ENCODE results near the gene DRAXIN.

DRAXIN gene

DNA sequence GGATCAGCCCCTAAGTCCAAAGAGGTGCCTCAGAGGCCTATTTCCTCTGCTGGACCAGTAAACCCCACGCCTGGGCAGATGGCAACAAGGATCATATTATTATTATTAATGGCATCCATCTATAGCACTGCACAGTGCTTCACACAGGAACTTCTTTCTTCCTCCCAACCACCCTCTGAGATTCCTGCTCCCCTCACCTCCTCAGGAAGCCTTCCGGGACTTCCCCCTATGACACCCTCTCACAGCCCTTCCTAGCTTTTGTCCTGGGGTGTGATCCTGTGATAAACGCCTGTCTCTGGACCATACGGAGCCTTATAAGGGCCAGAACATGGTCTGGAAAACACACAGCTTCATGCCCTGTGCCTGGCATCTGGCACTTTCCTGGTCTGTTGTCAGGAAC, 40.5 kb upstream of the DRAXIN start:
- TF ChIP-seq, protein P1, sequence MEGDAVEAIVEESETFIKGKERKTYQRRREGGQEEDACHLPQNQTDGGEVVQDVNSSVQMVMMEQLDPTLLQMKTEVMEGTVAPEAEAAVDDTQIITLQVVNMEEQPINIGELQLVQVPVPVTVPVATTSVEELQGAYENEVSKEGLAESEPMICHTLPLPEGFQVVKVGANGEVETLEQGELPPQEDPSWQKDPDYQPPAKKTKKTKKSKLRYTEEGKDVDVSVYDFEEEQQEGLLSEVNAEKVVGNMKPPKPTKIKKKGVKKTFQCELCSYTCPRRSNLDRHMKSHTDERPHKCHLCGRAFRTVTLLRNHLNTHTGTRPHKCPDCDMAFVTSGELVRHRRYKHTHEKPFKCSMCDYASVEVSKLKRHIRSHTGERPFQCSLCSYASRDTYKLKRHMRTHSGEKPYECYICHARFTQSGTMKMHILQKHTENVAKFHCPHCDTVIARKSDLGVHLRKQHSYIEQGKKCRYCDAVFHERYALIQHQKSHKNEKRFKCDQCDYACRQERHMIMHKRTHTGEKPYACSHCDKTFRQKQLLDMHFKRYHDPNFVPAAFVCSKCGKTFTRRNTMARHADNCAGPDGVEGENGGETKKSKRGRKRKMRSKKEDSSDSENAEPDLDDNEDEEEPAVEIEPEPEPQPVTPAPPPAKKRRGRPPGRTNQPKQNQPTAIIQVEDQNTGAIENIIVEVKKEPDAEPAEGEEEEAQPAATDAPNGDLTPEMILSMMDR (IDR thresholded peaks at IDR 0.05; ENCODE audit: low read depth, low read length) = no peak
- DNase-seq (ENCODE audit: extremely low read depth, low read depth) = no peak

DNA sequence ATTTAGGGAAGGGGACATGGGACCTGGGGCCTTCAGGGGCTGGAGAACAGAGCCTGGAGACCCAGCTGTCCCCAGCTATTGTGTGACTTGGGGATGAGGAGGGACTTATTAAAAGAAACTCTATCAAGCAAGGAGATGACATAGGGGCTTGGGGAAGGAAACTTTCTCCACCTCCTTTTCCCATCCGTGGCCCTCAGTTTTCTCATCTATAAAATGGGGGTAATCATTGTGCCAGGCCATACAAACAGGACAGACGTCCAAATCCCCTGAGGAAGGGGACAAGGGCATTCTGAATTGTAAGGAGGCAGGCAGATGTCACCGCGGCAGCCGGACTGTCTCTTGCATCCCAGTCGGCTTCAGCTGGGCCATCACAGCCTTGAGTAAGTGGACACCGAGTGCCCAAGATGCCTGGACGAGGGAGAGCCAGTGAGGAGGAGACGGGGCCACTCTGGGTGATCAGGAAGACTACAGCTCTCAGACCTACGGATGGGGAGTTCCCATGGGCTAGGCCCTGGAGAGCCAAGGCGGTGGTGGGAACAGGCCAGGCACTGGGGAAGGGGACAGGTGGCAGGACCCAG, 39.2 kb upstream of the DRAXIN start:
- TF ChIP-seq, protein P1 (IDR thresholded peaks at IDR 0.05; ENCODE audit: low read depth, low read length) = no peak
- no peak for DNase-seq (ENCODE audit: extremely low read depth, low read depth)

DNA sequence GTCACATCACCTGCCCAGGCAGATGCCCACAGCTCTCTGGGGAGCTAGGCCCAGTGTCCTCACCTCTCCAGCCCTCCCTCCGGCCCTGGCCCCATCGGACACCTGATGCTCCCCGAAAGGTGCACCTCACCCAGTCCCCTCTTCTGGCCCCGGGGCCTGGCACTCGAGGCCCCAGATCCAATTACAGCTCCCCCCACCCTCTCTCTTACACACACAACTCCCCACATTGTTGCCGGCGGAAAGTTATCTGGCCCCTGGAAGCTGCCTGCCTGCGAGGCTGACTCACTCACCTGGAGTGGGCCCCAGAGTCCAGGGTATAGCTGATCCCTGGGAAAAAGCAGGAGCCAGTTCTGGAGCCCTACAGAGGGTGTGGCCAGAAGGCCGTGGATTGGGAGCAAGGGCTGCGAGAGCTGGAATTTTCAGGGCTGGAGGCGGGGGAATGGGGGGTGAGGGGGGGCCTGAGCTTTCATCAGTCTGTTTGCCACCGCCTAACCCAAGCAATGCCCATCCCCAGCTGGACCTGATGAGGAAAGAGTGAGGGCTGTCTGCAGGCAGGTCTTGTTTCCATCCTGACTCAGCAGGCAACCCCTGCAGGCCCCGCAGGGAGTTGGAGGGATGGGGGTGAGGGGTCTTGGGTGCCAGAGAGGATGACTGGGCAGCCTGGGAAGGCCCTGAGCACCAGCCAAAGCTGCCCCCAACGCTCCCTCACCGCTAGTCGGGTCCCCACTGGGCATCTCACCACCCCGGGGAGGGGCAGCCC, 38.2 kb upstream of the DRAXIN start:
- DNase-seq (ENCODE audit: extremely low read depth, low read depth) = no peak
- TF ChIP-seq, protein P1 (IDR thresholded peaks at IDR 0.05; ENCODE audit: low read depth, low read length) = no peak

DNA sequence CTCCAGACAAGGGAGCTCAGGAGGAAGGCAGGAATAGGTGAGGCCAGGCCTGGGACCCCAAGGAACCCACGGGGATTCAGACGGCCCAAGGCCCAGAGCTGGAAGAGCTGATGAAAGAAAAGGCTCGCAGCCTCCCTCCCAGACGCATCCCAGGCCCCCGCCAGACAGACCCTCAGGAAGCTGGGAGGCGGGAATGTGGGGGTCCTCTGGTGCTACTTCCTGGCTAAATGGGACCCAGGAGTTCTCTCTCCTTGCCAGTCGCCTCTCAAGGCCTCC, 37.7 kb upstream of the DRAXIN start:
- TF ChIP-seq, protein P1 (IDR thresholded peaks at IDR 0.05; ENCODE audit: low read depth, low read length) = no peak
- no peak for DNase-seq (ENCODE audit: extremely low read depth, low read depth)

DNA sequence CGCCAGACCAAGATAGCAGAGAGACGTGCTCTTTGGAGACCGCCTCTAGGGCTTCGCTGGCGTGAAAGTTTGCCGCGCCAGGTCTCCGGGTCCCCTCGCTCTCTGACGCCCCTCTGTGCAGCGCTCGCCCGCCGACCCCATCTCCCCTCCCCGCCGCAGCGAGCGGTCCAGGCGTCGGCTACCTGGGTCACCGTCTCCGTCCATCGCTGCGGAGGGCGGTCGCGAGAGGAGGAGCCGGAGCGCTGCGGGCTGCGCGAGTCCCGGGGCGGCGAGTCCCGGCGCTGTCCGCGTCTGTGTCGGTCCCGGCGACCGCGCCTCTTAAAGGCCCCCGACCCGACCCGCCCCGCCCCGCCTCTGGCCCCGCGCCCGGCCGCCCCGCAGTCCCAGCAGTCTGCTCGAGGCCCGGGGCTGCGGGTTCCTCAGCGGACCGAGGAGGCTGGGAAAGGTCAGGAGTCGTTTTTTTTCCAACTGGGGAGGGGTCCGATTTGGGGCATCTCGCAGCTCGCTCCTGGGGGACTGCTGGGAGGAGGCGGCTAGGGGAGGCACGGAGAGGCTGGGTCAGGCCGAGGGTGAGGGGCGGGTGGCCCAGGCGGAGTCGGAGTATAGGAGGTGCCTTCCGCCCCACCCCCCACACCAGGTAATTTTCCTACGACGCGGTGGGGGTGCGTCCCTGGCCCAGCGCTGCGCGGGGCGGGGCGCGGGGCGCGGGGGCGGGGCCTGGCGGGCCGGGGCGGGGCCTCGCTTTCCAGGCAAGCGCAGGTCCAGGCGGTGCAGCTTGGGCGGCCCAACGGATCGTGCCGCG, 37.2 kb upstream of the DRAXIN start, which contains the start of the genes FBXO2 and FBXO44:
Gene FBXO2, minus strand, starts transcription at position 293 of the 802 bp plus-strand sequence. Its CDS starts 89 bp downstream, at position 204.
Gene FBXO44, plus strand, starts transcription at position 741 of the 802 bp plus-strand sequence. CDS start 959 bp downstream, outside the sequence.
- TF ChIP-seq, protein P1 (IDR thresholded peaks at IDR 0.05; ENCODE audit: low read depth, low read length) = no peak
- no peak for DNase-seq (ENCODE audit: extremely low read depth, low read depth)

DNA sequence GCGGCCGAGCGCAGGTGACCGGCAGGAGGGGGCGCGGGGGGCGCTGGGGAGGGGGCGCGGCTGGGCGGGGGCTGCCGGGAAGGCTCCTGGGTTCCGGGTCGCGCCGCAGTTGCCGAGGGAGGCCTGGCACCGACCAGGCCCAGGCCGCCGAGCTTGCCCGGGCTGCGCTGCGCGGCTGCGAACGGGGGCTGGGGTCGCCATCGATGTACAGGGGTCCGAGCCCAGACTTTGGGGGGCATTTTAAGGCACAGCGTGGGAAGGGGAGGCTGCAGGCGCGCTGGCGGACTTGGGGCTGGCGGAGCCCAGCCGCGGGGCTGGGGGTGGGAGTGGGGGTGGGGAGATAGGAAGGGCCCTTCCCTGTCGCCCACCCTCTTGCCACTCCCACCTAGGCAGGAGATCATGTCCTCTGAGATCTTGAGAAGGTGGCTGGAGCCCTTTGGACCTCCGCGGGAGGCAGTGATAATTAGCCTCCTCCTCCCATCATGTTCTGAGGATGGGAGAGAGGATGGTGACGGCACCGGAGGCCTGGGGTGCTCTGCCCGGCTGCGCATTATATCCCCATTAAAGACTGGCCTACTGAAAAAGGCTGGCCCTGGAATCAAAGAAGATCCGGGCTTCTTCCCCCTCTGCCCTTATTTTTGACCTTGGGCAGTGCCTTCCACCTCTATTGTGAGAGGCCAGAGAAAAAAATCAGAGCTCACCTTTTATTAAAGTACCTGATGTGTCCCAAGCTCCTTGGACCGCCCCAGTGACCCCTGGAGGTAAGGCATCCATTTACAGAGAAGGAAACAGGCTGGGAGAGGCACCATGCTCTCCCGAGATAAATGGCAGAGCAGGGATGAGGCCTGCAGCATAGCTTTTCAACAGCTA, 36.3 kb upstream of the DRAXIN start:
- TF ChIP-seq, protein P1 (IDR thresholded peaks at IDR 0.05; ENCODE audit: low read depth, low read length) = no peak
- no peak for DNase-seq (ENCODE audit: extremely low read depth, low read depth)

Measured in AG09319 (cell line).